H9 (cell line): Measurements from ENCODE around the gene SPRED2. TPM values are rescaled to one million over a fixed set of nuclear protein-coding genes. Genes with fewer than 3 reads are reported as not detected.

Experiments
- DNase-seq: peaks from one replicate; pipeline ENCODE4 v3.0.0-alpha.2; 2017
- H2AFZ ChIP-seq: one replicate; pipeline ENCODE4 v1.6.1; 2013; ENCODE audit warnings: mild to moderate bottlenecking, low read length, control low read depth, moderate library complexity
- H2AK5ac ChIP-seq: 2 replicates; pipeline ENCODE4 v1.6.1; 2013; ENCODE audit warnings: low read length, control low read depth, mixed read lengths; ENCODE audit not compliant: insufficient read length
- H2BK120ac ChIP-seq: one replicate; pipeline ENCODE4 v1.6.1; 2013; ENCODE audit warnings: low read depth, mild to moderate bottlenecking, low read length, control low read depth, inconsistent platforms; ENCODE audit not compliant: poor library complexity, severe bottlenecking
- H2BK12ac ChIP-seq: 2 replicates; pipeline ENCODE4 v1.6.1; 2013; ENCODE audit warnings: low read length, control low read depth, mixed read lengths, low read depth; ENCODE audit not compliant: insufficient read length
- H2BK15ac ChIP-seq: 2 replicates; pipeline ENCODE4 v1.6.1; 2013; ENCODE audit warnings: low read depth, low read length, control low read depth
- H2BK20ac ChIP-seq: one replicate; pipeline ENCODE4 v1.6.1; 2013; ENCODE audit warnings: low read depth, mild to moderate bottlenecking, low read length, control low read depth, inconsistent platforms; ENCODE audit not compliant: poor library complexity, severe bottlenecking
- H2BK5ac ChIP-seq: 2 replicates; pipeline ENCODE4 v1.6.1; 2013; ENCODE audit warnings: low read length, control low read depth, mixed read lengths; ENCODE audit not compliant: insufficient read length
- H3K14ac ChIP-seq: 2 replicates; pipeline ENCODE4 v1.6.1; 2013; ENCODE audit warnings: low read length, control low read depth; ENCODE audit not compliant: insufficient read depth
- H3K18ac ChIP-seq: 2 replicates; pipeline ENCODE4 v1.6.1; 2013; ENCODE audit warnings: low read depth, mild to moderate bottlenecking, mixed read lengths, low read length, control low read depth; ENCODE audit not compliant: insufficient read length
- H3K23ac ChIP-seq: 2 replicates; pipeline ENCODE4 v1.6.1; 2013; ENCODE audit warnings: low read length, control low read depth, mixed read lengths, low read depth; ENCODE audit not compliant: insufficient read length
- H3K23me2 ChIP-seq: 2 replicates; pipeline ENCODE4 v1.6.1; 2013; ENCODE audit warnings: low read depth, mild to moderate bottlenecking, mixed read lengths, low read length, control low read depth; ENCODE audit not compliant: insufficient read length, poor library complexity, severe bottlenecking
- H3K27ac ChIP-seq: 2 replicates; pipeline ENCODE4 v1.5.1; 2013; ENCODE audit warnings: low read length, control low read depth, mixed read lengths, low read depth; ENCODE audit not compliant: insufficient read length
- H3K27me3 ChIP-seq: 2 replicates; pipeline ENCODE4 v1.6.1; 2013; ENCODE audit warnings: low read length, control low read depth, inconsistent platforms; ENCODE audit not compliant: insufficient read depth
- H3K4ac ChIP-seq: 2 replicates; pipeline ENCODE4 v1.6.1; 2013; ENCODE audit warnings: low read depth, mild to moderate bottlenecking, control low read depth, inconsistent platforms, low read length, moderate library complexity
- H3K4me1 ChIP-seq: 2 replicates; pipeline ENCODE4 v1.6.1; 2013; ENCODE audit warnings: low read length, control low read depth, inconsistent platforms; ENCODE audit not compliant: insufficient read depth
- H3K4me2 ChIP-seq: 2 replicates; pipeline ENCODE4 v1.6.1; 2013; ENCODE audit warnings: low read length, control low read depth, mixed read lengths; ENCODE audit not compliant: insufficient read length, insufficient read depth
- H3K56ac ChIP-seq: 2 replicates; pipeline ENCODE4 v1.6.1; 2013; ENCODE audit warnings: low read depth, mild to moderate bottlenecking, mixed read lengths, low read length, control low read depth; ENCODE audit not compliant: insufficient read length
- H3K79me1 ChIP-seq: 2 replicates; pipeline ENCODE4 v1.6.1; 2013; ENCODE audit warnings: low read depth, mild to moderate bottlenecking, moderate library complexity, low read length, control low read depth, inconsistent platforms; ENCODE audit not compliant: insufficient read depth, poor library complexity, severe bottlenecking
- H3K79me2 ChIP-seq: 2 replicates; pipeline ENCODE4 v1.6.1; 2013; ENCODE audit warnings: low read length, control low read depth, inconsistent platforms; ENCODE audit not compliant: insufficient read depth
- H3K9ac ChIP-seq: 2 replicates; pipeline ENCODE4 v1.6.1; 2013; ENCODE audit warnings: low read length, control low read depth, mixed read lengths; ENCODE audit not compliant: insufficient read length; ENCODE audit errors: extremely low read depth
- H3K9me3 ChIP-seq: one replicate; pipeline ENCODE4 v1.6.1; 2013; ENCODE audit warnings: low read depth, low read length, inconsistent platforms; ENCODE audit not compliant: control insufficient read depth
- H3T11ph ChIP-seq: one replicate; pipeline ENCODE4 v1.6.1; 2013; ENCODE audit warnings: mild to moderate bottlenecking, low read length, control low read depth, inconsistent platforms
- H4K20me1 ChIP-seq: one replicate; pipeline ENCODE4 v1.6.1; 2013; ENCODE audit not compliant: control insufficient read depth, insufficient read length, insufficient read depth
- H4K5ac ChIP-seq: 2 replicates; pipeline ENCODE4 v1.6.1; 2013; ENCODE audit warnings: low read depth, mild to moderate bottlenecking, mixed read lengths, low read length, control low read depth; ENCODE audit not compliant: insufficient read length
- H4K8ac ChIP-seq: replicated peaks from 2 replicates; pipeline ENCODE4 v1.6.1; 2013; ENCODE audit warnings: low read length, control low read depth, mixed read lengths, low read depth; ENCODE audit not compliant: insufficient read length
- H4K91ac ChIP-seq: 2 replicates; pipeline ENCODE4 v1.6.1; 2013; ENCODE audit warnings: low read depth, mild to moderate bottlenecking, moderate library complexity, mixed read lengths, low read length, control low read depth; ENCODE audit not compliant: insufficient read length
- H3K27ac Mint-ChIP-seq, 3 experiments: 2 replicates in 2 of 3; 3 replicates in 1 of 3; pipeline ENCODE4 v1.8.0; 2020 to 2021; ENCODE audit warnings: mixed read lengths in 3 of 3, mild to moderate bottlenecking in 1 of 3, moderate library complexity in 1 of 3
- H3K27me3 Mint-ChIP-seq: 2 replicates; pipeline ENCODE4 v1.8.0; 2021; ENCODE audit warnings: low read depth, mild to moderate bottlenecking, moderate library complexity, mixed read lengths
- H3K36me3 Mint-ChIP-seq, 3 experiments: 2 replicates in 2 of 3; 3 replicates in 1 of 3; pipeline ENCODE4 v1.8.0; 2020 to 2021; ENCODE audit warnings: low read depth in 3 of 3, mixed read lengths in 3 of 3; ENCODE audit not compliant: insufficient read depth in 1 of 3
- H3K4me1 Mint-ChIP-seq, 2 experiments: 2 replicates each; pipeline ENCODE4 v1.8.0; 2020; ENCODE audit warnings: mixed read lengths in 2 of 2
- H3K4me3 Mint-ChIP-seq, 2 experiments: 2 replicates in 1 of 2; 3 replicates in 1 of 2; pipeline ENCODE4 v1.8.0; 2020 to 2021; ENCODE audit warnings: mild to moderate bottlenecking in 2 of 2, mixed read lengths in 2 of 2, moderate library complexity in 1 of 2
- H3K9me3 Mint-ChIP-seq, 2 experiments: 2 replicates in 1 of 2; 3 replicates in 1 of 2; pipeline ENCODE4 v1.8.0; 2020; ENCODE audit warnings: mild to moderate bottlenecking in 2 of 2, mixed read lengths in 2 of 2, moderate library complexity in 1 of 2
- WGBS: extraction: QIAGEN DNeasy Blood & Tissue Kit; methylation state at CpG from one replicate; pipeline ENCODE4 v1.1.7; 2013; ENCODE audit warnings: missing lambda C conversion rate, low lambda C conversion rate, mixed read lengths; ENCODE audit not compliant: insufficient read length; ENCODE audit errors: extremely low coverage; 5-methylcytosine and 5-hydroxymethylcytosine counted together
- total RNA-seq: library from RNA; stranded (reverse); gene quantifications from 2 replicates; pipeline ENCODE4 v1.2.1, GENCODE V29; 2021
- TF ChIP-seq, protein P1 (sequence below): fragments of 200-600 bp; sonication (generic); conservative IDR thresholded peaks from 3 replicates; pipeline ENCODE4 v1.8.0; 2021; ENCODE audit warnings: antibody characterized with exemption, mild to moderate bottlenecking

Gene SPRED2
- total RNA-seq, 1 experiment from 2014 or later, result 23.5 TPM

- no peak overlapping the region for H3K4ac ChIP-seq
- Mint-ChIP-seq H3K36me3 (no peaks in the 10 kb centered on the region), H3K9me3 (no peaks in the 10 kb centered on the region), H3K4me1 (peaks cover 31 to 40% of the 10 kb centered on the region in 2 experiments), H3K4me3 (no peak overlapping the region), H3K27ac (no peak overlapping the region), H3K27me3 (peaks cover 39% of the 10 kb centered on the region)
- H2AFZ ChIP-seq, result no peak overlapping the region
- H3K18ac ChIP-seq, result no peak overlapping the region
- no peak overlapping the region for H3K4me2 ChIP-seq
- peaks cover 18% of the 10 kb centered on the region; the same call in 1 of the 2 replicates for H3K4me1 ChIP-seq
- H3K9ac ChIP-seq, result no peak overlapping the region
- H2BK15ac ChIP-seq, result no peak overlapping the region
- no peaks in the 10 kb centered on the region for H3K23me2 ChIP-seq
- no peak overlapping the region for H2BK12ac ChIP-seq
- no peak overlapping the region for H4K8ac ChIP-seq
- no peak overlapping the region for H3K56ac ChIP-seq
- no peaks in the 10 kb centered on the region for H4K20me1 ChIP-seq
- no peak overlapping the region for H3T11ph ChIP-seq
- no peaks in the 10 kb centered on the region for H3K79me2 ChIP-seq
- no peak for DNase-seq
- TF ChIP-seq, protein P1, sequence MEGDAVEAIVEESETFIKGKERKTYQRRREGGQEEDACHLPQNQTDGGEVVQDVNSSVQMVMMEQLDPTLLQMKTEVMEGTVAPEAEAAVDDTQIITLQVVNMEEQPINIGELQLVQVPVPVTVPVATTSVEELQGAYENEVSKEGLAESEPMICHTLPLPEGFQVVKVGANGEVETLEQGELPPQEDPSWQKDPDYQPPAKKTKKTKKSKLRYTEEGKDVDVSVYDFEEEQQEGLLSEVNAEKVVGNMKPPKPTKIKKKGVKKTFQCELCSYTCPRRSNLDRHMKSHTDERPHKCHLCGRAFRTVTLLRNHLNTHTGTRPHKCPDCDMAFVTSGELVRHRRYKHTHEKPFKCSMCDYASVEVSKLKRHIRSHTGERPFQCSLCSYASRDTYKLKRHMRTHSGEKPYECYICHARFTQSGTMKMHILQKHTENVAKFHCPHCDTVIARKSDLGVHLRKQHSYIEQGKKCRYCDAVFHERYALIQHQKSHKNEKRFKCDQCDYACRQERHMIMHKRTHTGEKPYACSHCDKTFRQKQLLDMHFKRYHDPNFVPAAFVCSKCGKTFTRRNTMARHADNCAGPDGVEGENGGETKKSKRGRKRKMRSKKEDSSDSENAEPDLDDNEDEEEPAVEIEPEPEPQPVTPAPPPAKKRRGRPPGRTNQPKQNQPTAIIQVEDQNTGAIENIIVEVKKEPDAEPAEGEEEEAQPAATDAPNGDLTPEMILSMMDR, result no peak
- H3K27ac ChIP-seq, result no peak overlapping the region
- no peaks in the 10 kb centered on the region for H3K79me1 ChIP-seq
- no peak overlapping the region for H3K23ac ChIP-seq
- H2BK120ac ChIP-seq, result no peak overlapping the region
- H2BK20ac ChIP-seq, result no peak overlapping the region
- no peak overlapping the region for H2BK5ac ChIP-seq
- H4K91ac ChIP-seq, result no peak overlapping the region
- H4K5ac ChIP-seq, result no peak overlapping the region
- no peaks in the 10 kb centered on the region for H3K9me3 ChIP-seq
- H3K14ac ChIP-seq, result no peak overlapping the region
- no peaks in the 10 kb centered on the region for H3K27me3 ChIP-seq
- WGBS, result no CpG with 5 or more reads among the region's 9 CpGs
- no peak overlapping the region for H2AK5ac ChIP-seq
These were observed 77.1 kb downstream of the SPRED2 start for GRCh38 chr2:65355186-65355831.
